ENCODE data around the gene ACBD3.

ACBD3 gene

DNA sequence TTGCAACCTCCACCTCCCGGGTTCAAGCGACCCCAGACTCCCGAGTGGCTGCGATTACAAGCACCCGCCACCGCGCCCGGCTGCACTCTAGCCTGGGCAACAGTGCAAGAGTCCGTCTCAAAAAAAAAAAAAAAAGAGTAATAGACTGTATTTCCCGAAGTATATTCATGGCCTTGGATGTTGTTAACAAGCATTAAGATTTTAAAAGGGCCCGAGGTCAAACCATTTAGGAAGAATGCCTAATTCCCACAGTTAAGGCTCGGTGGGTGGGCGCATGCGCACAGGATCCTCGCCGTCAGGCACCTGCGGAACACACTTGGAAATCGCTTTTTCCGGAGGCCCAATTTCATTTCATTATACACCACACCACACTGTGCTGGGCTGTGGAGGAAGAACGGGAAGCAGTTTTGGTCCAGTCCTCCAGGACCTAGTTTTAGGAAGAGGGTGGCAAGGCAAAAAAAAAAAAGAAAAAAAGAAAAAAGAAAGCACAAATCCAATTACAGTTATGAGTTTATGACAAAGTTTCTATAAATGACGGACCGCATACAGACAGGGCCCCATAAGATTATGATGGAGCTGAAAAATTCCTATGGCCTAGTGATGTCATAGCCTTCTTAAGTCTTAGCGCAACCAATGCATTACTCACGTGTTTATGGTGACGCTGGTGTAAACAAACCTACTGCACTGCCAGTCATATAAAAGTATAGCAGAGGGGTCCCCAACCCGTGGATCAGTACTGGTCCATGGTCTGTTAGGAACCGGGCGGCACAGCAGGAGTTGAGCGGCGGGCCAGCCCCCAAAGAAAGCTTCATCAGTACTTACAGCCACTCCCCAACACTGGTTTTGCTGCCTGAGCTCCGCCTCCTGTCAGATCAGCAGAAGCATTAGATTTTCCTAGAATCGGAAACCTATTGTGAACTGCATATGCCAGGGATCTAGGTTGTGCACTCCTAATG is 85.8 kb downstream of the ACBD3 start:
- peak; percentile 57 for DNase-seq
- Mint-ChIP-seq H3K4me1 (peaks cover 21% of the 10 kb centered on the region), H3K27ac (no peak overlapping the region), H3K4me3 (peak overlapping the region; percentile 74), H3K36me3 (ENCODE audit: low read depth) (no peaks in the 10 kb centered on the region), H3K27me3 (ENCODE audit: low read depth, poor library complexity) (peaks cover 71% of the 10 kb centered on the region), H3K9me3 (no peaks in the 10 kb centered on the region)
- TF ChIP-seq, protein P1, sequence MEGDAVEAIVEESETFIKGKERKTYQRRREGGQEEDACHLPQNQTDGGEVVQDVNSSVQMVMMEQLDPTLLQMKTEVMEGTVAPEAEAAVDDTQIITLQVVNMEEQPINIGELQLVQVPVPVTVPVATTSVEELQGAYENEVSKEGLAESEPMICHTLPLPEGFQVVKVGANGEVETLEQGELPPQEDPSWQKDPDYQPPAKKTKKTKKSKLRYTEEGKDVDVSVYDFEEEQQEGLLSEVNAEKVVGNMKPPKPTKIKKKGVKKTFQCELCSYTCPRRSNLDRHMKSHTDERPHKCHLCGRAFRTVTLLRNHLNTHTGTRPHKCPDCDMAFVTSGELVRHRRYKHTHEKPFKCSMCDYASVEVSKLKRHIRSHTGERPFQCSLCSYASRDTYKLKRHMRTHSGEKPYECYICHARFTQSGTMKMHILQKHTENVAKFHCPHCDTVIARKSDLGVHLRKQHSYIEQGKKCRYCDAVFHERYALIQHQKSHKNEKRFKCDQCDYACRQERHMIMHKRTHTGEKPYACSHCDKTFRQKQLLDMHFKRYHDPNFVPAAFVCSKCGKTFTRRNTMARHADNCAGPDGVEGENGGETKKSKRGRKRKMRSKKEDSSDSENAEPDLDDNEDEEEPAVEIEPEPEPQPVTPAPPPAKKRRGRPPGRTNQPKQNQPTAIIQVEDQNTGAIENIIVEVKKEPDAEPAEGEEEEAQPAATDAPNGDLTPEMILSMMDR (IDR thresholded peaks at IDR 0.05), result no peak

DNA sequence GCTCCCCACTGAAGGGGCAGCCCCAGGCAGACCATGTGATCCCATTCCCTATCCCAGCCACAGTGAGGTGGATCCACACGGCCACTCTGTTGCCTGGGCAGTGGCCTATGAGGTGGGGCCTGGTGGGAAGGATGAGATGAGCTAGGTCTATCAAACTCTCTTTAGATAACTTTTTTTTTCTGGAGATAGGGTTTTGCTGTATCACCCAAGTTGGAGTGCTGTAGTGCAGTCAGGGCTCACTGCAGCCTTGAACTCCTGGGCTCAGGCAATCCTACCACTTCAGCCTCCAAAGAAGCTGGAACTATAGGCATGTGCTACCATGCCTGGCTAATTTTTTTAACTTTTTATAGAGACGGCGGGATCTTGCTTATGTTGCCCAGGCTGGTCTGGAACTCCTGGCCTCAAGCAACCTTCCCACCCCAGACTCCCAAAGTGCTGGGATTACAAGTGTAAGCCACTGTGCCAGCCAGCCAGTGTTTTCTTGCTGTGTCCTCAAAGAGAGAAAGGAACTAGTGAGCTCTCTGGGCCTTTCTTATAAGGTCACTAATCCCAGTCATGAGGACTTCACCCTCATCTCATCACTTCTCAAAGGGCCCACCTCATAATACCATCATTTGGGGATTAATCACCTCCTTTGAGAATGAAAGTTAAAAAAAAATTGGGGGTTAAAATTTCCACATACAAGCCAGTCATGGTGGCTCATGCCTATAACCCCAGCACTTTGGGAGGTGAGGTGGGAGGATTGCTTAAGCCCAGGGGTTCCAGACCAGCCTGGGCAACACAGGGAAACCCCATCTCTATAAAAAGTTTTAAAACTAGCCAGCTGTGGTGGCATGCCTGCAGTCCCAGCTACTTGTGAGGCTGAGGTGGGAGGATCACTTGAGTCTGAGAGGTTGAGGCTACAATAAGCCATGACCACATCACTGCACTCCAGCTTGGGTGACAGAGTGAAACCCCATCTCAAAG is 87.4 kb downstream of the ACBD3 start:
- Mint-ChIP-seq H3K36me3 (ENCODE audit: low read depth) (no peaks in the 10 kb centered on the region), H3K27ac (no peak overlapping the region), H3K4me1 (peaks cover 11% of the 10 kb centered on the region), H3K4me3 (no peak overlapping the region), H3K9me3 (no peaks in the 10 kb centered on the region), H3K27me3 (ENCODE audit: low read depth, poor library complexity) (peaks cover 64% of the 10 kb centered on the region)
- TF ChIP-seq, protein P1 (IDR thresholded peaks at IDR 0.05), result no peak
- no peak for DNase-seq

DNA sequence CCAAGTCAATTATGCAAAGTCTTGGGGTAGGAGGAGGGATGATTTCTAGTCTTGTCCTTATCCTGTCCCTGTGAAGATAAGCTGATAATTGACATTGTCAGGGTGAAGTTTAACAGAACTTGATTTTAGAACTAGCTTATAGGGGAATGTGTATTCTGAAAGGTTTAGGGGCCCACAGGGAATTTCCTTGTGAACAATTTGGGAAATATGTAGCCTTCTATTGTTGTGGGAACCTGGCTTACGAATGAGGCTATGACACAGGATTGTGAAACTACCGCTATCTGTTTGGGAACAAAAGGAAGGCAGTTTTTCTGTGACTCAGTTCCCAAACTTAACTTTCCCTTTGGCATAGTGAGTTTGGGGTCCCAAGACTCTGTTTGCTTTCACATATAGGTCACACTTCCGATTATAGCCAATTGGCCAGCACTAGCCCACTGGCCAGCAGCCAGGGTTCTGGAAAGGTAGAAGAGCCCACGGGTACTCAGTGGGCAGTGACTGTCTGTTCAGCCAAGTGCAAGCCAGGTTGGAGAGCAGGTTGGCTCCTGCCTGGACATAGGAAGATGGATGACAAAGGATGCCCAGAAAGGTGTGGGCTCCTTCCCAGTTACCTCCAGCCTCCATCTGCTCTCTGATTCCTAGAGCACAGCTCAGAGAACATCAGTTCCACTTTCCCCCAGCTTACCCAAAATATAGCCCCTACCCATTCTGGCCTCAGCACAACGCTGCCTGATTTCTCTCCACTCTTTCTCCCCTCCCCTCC is 88.5 kb downstream of the ACBD3 start:
- no peak for DNase-seq
- H3K27me3 Mint-ChIP-seq (ENCODE audit: low read depth, poor library complexity), result peaks cover 58% of the 10 kb centered on the region
- H3K27ac Mint-ChIP-seq, result no peak overlapping the region
- H3K9me3 Mint-ChIP-seq, result no peaks in the 10 kb centered on the region
- no peak overlapping the region for H3K4me3 Mint-ChIP-seq
- no peaks in the 10 kb centered on the region for H3K36me3 Mint-ChIP-seq (ENCODE audit: low read depth)
- H3K4me1 Mint-ChIP-seq, result peaks cover 18% of the 10 kb centered on the region
- TF ChIP-seq, protein P1 (IDR thresholded peaks at IDR 0.05), result no peak

DNA sequence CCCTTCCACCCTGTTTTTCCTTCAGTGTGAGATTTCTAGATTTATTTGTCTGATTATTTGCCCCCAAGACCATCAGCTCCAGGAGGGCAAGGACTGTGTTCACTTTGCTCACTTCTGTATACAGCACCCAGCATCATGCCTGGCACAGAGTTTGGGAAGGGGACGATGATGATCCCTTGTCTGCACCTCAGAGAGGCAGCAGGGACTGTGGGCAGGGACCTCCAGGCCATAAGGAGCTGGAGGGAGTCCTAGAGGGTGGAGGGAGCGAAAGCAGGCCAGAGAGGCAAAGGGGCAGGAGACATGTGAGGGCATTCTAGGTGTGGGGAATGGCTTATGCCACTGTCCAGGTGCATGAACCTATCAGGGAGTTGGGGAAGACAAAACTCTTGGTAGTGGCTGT is 91.3 kb downstream of the ACBD3 start:
- TF ChIP-seq, protein P1 (IDR thresholded peaks at IDR 0.05), result no peak
- H3K36me3 Mint-ChIP-seq (ENCODE audit: low read depth), result peaks cover 7% of the 10 kb centered on the region
- no peak overlapping the region for H3K27ac Mint-ChIP-seq
- H3K9me3 Mint-ChIP-seq, result no peaks in the 10 kb centered on the region
- H3K4me3 Mint-ChIP-seq, result no peak overlapping the region
- no peak for DNase-seq
- peaks cover 31% of the 10 kb centered on the region for H3K27me3 Mint-ChIP-seq (ENCODE audit: low read depth, poor library complexity)
- peaks cover 16% of the 10 kb centered on the region for H3K4me1 Mint-ChIP-seq
